ENCODE data around the gene SPATA2. TPM values are rescaled to one million over a fixed set of nuclear protein-coding genes. Genes with fewer than 3 reads are reported as not detected.

SPATA2 gene
- total RNA-seq, 1 donor: 6.2 TPM

Other genes starting within 250 kb of the SPATA2 start
- 16.0 TPM for gene B4GALT5, start 201.7 kb downstream of the SPATA2 start, total RNA-seq
- 34.5 TPM for gene SLC9A8, start 102.7 kb downstream of the SPATA2 start, total RNA-seq
- gene RNF114, start 20.9 kb upstream of the SPATA2 start, total RNA-seq: 186 TPM
- 5.8 TPM for gene SNAI1, start 67.5 kb upstream of the SPATA2 start, total RNA-seq
- 114 TPM for gene UBE2V1, start 197.6 kb upstream of the SPATA2 start, total RNA-seq
- 28.3 TPM for gene PEDS1, start 238.2 kb upstream of the SPATA2 start, total RNA-seq